HG02981 (cell line): ENCODE data around the gene FAM118A.
A peak's percentile ranks its signal among the peaks of the same experiment; 100 is the strongest.
"Not testable (repeated sequence)": the region's sequence is repeated elsewhere in the genome, so short reads cannot be mapped to it uniquely, and the experiment has no call there.

Source experiments
- ATAC-seq: cut with Tn5 transposase; IDR thresholded peaks from one replicate; pipeline ENCODE4 v1.9.1; 2021; ENCODE audit warnings: mild to moderate bottlenecking, moderate library complexity; ENCODE audit not compliant: unreplicated experiment

FAM118A gene

DNA sequence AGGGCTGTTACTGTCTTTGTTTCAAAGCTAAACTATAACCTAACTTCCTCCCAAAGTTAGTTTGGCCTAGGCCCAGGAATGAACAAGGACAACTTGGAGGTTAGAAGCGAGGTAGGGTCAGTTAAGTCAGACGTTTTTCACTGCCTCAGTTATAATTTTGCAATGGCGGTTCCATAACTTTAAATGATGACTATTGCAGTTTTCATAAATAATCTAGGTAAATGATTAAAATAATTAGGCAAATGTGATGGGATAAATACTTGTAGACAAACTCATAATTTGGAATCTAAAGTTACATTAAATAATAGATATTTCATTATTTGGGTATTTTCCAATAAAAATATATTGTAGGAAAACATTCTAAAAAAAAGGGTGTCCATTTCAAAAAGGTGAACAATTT lies 63.9 kb downstream of the FAM118A start:
- not testable (repeated sequence) for ATAC-seq

DNA sequence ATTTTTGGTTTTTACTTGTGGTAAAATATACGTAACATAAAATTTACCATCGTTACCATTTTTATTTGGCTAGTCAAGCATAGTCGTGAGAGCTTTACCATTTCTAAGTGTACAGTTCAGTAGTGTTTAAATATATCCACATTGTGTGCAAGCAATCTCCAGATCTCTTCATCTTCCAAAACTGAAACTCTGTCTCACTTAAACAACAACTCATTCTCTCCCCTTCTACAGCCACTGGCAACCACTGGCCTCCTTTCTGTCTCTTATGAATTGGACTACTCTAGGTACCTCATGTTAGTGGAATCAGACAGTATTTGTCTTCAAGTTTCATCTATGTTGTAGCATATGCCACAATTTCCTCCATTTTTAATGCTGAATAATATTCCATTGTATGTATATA lies 66.3 kb downstream of the FAM118A start:
- ATAC-seq = peak; percentile 77

DNA sequence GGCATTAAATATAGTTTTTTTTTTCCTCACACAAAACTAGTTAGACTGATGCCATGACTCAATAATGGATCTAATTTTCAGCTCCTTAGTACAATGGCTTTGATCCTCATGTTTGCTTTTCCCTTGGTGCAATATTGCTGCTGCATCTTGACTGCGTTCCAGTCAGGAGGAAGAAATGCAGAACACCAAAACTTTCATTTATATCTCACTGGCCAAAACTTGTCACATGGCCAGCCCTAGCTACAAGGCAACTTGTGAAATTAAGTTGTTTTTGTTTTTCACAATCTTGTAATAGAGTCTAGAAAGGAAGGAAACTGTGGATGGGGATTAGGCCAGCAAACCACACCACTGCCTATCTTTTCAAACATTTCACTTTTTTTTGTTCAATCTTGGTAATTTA lies 67.0 kb downstream of the FAM118A start:
- no peak for ATAC-seq

DNA sequence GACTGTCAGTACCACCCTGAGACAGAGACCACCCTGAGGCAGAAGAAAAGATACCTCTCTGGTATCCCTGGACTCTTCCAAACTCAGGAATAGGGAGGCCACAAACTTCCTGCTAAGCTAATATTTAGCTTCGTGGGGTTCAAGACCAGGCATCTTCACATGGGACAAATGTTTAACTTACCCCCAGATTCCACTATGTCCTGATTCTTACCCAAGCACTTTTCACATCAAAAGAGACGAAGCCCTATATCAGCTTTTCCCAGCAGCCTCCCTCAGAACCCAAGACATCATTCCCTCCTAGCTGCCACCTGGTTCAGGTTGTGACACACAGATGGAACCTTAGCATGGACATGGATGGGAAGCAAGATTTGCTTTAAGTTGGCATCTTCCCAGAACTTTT lies 71.6 kb downstream of the FAM118A start:
- ATAC-seq = no peak

DNA sequence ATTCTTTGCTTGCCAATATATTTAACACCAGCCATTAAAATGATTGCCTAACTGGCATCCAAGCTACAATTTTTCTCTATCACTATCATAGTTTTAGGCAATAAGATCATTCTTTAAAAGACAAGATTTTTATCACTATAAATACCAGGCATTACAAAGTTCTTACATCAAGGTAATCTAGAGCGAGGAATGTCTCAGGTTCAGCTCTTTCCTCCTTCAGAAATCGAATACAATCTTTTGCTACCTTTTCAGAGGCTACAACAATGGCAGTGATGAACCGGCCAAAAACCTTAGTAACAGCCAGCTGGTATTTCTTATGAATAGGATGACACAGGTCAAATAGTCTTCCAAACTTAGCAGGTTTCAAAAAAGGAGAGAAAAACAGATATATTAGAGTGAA lies 79.8 kb downstream of the FAM118A start:
- ATAC-seq = no peak
